Colonic mucosa (tissue), 4 donors: Measurements from ENCODE around the gene NUDCD3. TPM values are rescaled to one million over a fixed set of nuclear protein-coding genes. Genes with fewer than 3 reads are reported as not detected.

Source experiments
- DNase-seq: peaks from one replicate; pipeline ENCODE4 v3.0.0-alpha.2; 2020
- H3K27ac ChIP-seq: fragments of 200-600 bp; one replicate; pipeline ENCODE4 v1.8.0; 2021
- H3K27me3 ChIP-seq: fragments of 200-600 bp; one replicate; pipeline ENCODE4 v1.8.0; 2021
- H3K36me3 ChIP-seq: fragments of 200-600 bp; one replicate; pipeline ENCODE4 v1.8.0; 2021
- H3K4me1 ChIP-seq: fragments of 200-600 bp; one replicate; pipeline ENCODE4 v1.8.0; 2021; ENCODE audit warnings: mild to moderate bottlenecking
- H3K4me3 ChIP-seq: fragments of 200-600 bp; one replicate; pipeline ENCODE4 v1.8.0; 2021
- H3K9ac ChIP-seq, 2 donors: one replicate each; pipeline ENCODE4 v1.7.0; 2013; ENCODE audit warnings: control low read depth in 2 of 2, low read depth in 2 of 2, low read length in 2 of 2
- H3K9me3 ChIP-seq: fragments of 200-600 bp; one replicate; pipeline ENCODE4 v1.8.0; 2021
- CTCF ChIP-seq: fragments of 200-600 bp; IDR thresholded peaks from one replicate; pipeline ENCODE4 v1.8.0; 2022; ENCODE audit warnings: antibody characterized with exemption, mild to moderate bottlenecking
- intact Hi-C: fragments of 100-400 bp; cut with DNase I; formaldehyde crosslinking; loops from one replicate; pipeline ENCODE4 v1.14.1; 2022
- total RNA-seq, 2 donors: library from RNA; stranded (reverse); fragmentation: NEBNext Ultra II Directional in 1 of 2; extraction: Animal tissue kit (Norgen Biotek cat#: 25700) in 1 of 2; gene quantifications; one replicate each; pipeline ENCODE4 v1.2.1, GENCODE V29; 2021
- donor health status: healthy.
- donor health status: DM: no; HTN: no; CAD: no.
- donor health status: DM: no; HTN: no; CAD: no.

The NUDCD3 gene
- total RNA-seq, 2 donors from 2014 or later: 77.7 to 105 TPM

GRCh38 chr7:44451123-44451522 is 39.3 kb downstream of the NUDCD3 start:
- no peak for TF ChIP-seq CTCF
- Histone ChIP-seq H3K4me1 (no peaks in the 10 kb centered on the region), H3K4me3 (no peak overlapping the region), H3K9me3 (no peaks in the 10 kb centered on the region), H3K9ac (no peak overlapping the region), H3K27ac (no peak overlapping the region), H3K36me3 (no peaks in the 10 kb centered on the region), H3K27me3 (no peaks in the 10 kb centered on the region)
- no peak for DNase-seq
- intact Hi-C loops: no loop called here

- intact Hi-C loops: no loop called here
- Histone ChIP-seq H3K36me3 (no peaks in the 10 kb centered on the region), H3K9ac (no peak overlapping the region)
Measured at GRCh38 chr7:44449584-44449928, 40.9 kb downstream of the NUDCD3 start.

GRCh38 chr7:44448922-44449583 is 41.4 kb downstream of the NUDCD3 start:
- Histone ChIP-seq H3K36me3 (no peaks in the 10 kb centered on the region), H3K27me3 (no peaks in the 10 kb centered on the region), H3K9me3 (no peaks in the 10 kb centered on the region), H3K27ac (no peak overlapping the region), H3K9ac (no peak overlapping the region), H3K4me3 (no peak overlapping the region), H3K4me1 (no peaks in the 10 kb centered on the region)
- TF ChIP-seq CTCF: no peak
- DNase-seq: no peak
- intact Hi-C loops: no loop called here

More at GRCh38 chr7:44449584-44449928, 40.9 kb downstream of the NUDCD3 start:
- no peak overlapping the region for H3K4me3 ChIP-seq
- H3K27ac ChIP-seq: no peak overlapping the region
- H3K27me3 ChIP-seq: no peaks in the 10 kb centered on the region
- H3K9me3 ChIP-seq: no peaks in the 10 kb centered on the region
- no peaks in the 10 kb centered on the region for H3K4me1 ChIP-seq
- no peak for DNase-seq
- TF ChIP-seq CTCF: no peak

- Histone ChIP-seq H3K27ac (no peak overlapping the region), H3K36me3 (no peaks in the 10 kb centered on the region), H3K9me3 (no peaks in the 10 kb centered on the region), H3K4me3 (no peak overlapping the region), H3K9ac (no peak overlapping the region), H3K27me3 (no peaks in the 10 kb centered on the region), H3K4me1 (no peaks in the 10 kb centered on the region)
- intact Hi-C loops: no loop called here
- DNase-seq: no peak
- TF ChIP-seq CTCF: no peak
Measured at GRCh38 chr7:44447874-44448425, 42.5 kb downstream of the NUDCD3 start.

- Histone ChIP-seq H3K4me3 (no peak overlapping the region), H3K27ac (no peak overlapping the region), H3K27me3 (no peaks in the 10 kb centered on the region), H3K9me3 (no peaks in the 10 kb centered on the region), H3K36me3 (no peaks in the 10 kb centered on the region), H3K4me1 (no peaks in the 10 kb centered on the region), H3K9ac (no peak overlapping the region)
- TF ChIP-seq CTCF: no peak
- intact Hi-C loops: no loop called here
- no peak for DNase-seq
Measured at GRCh38 chr7:44445986-44446671, 44.3 kb downstream of the NUDCD3 start.
